GM12873 (cell line): Measurements from ENCODE around the gene SLC31A1.
A peak's percentile ranks its signal among the peaks of the same experiment; 100 is the strongest.

ENCODE experiments used
- CTCF ChIP-seq: IDR thresholded peaks from 2 replicates; pipeline ENCODE4 v1.5.1; 2012; ENCODE audit warnings: low read depth, mild to moderate bottlenecking, moderate library complexity, low read length, control low read depth; ENCODE audit not compliant: insufficient read depth; ENCODE audit errors: missing control alignments

The SLC31A1 gene

DNA sequence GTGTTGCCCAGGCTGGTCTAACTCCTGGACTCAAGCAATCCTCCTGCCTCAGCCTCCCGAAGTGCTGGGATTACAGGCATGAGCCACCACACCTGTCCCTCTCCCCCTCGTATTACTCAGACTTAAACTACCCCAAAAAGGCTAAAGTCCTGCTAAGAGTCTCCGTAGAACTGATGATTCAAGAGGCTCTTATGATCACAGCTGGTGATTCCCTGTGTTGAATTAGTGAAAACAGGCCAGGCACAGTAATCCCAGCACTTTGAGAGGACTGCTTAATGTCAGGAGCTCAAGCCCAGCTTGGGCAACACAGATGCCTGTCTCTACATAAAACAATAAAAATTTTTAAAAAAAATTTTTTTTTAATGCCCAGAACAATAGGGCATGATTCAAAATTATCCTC is 44.8 kb downstream of the SLC31A1 start:
- TF ChIP-seq CTCF: no peak

DNA sequence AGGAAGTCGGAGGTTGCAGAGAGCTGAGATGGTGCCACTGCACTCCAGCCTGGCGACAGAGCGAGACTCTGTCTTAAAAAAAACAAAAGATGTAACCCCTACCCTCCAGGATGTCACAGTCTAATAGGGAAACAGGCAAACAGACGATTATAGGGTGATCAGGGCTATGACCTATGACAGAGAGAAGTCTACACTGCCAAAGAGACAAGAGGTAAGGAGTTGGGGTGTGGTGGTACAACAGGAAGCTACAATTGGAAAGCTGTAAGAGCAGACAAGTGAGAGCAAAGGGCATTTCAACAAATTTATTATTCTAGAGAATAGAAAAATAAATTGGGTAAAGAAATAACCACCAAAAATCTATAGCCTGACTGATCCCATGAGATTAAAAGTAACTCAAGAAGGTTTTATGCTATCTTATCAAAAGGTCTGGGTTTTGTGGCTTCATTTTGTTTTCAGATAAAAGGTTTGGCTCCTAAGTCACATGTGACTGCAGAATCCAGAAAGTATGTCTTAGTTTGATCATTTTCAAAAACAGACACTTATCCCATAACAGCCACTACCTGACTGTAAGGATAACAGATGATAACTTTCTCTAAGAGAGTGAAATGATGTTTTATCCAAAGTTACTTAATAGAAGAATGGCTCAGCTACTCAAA is 46.7 kb downstream of the SLC31A1 start:
- no peak for TF ChIP-seq CTCF

GRCh38 chr9:113269355-113269754 is 48.0 kb downstream of the SLC31A1 start:
- no peak for TF ChIP-seq CTCF

DNA sequence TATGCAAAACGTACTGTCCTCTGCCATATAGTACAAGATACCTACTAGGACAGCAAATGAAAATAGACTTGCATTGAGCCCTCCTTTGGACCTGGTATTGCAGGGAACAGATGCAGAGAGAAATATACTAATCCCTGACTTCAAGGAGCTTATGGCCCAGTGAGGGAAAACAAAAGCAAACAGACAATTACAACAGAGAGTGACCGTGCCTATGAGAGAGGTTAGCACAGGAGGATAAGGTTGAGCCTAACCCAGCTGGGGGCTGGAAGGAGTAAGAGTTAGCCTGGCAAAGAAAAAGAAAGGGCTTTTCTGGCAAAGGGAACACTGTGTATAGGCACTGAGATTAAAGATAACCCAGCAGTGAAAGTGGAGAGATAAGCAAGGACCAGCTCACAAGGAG is 48.5 kb downstream of the SLC31A1 start:
- TF ChIP-seq CTCF: no peak

DNA sequence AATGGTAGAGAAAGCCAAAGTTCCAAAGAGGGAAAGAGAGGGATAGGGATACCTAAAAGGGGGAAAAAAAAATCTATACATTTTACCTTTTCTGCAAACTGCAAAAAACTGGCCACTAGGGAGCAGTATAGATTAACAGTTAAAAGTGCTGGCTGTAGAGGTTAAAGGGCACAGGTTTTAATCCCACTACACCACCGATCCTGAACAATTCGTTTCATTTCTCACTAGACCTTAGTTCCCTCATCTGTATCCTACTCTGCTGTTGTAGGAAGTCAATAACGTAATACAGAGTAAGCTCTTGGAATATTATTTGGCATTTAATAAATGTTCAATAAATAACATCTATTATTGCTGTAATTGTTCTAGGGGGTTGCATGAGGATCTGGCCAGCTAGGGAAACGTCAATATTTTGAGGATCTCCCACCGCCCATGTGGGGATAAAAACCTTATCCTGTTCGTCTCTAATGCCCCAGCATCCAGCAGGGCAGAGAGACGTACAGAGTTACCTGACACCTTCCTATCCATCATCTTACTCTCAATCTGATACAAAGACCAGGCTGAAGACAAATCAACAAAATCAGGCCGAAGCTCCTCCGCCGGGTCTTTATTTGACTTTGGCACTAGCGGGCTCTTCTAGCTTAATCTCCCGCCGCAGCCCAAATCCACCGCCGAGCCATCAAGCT is 53.3 kb downstream of the SLC31A1 start:
- peak; percentile 64 for TF ChIP-seq CTCF

GRCh38 chr9:113275157-113276131 is 54.1 kb downstream of the SLC31A1 start, which contains the start of the genes CDC26 and PRPF4:
TSS of gene CDC26 (minus strand) at chr9:113275572. CDS start at chr9:113272507, 3,065 bp downstream.
TSS of gene PRPF4 (plus strand) at chr9:113275658. CDS start at chr9:113275744, 86 bp downstream.
- no peak for TF ChIP-seq CTCF
